ENCODE results near the gene IQGAP2.
A peak's percentile ranks its signal among the peaks of the same experiment; 100 is the strongest.
"Not testable (repeated sequence)": the region's sequence is repeated elsewhere in the genome, so short reads cannot be mapped to it uniquely, and the experiment has no call there.

IQGAP2 gene

DNA sequence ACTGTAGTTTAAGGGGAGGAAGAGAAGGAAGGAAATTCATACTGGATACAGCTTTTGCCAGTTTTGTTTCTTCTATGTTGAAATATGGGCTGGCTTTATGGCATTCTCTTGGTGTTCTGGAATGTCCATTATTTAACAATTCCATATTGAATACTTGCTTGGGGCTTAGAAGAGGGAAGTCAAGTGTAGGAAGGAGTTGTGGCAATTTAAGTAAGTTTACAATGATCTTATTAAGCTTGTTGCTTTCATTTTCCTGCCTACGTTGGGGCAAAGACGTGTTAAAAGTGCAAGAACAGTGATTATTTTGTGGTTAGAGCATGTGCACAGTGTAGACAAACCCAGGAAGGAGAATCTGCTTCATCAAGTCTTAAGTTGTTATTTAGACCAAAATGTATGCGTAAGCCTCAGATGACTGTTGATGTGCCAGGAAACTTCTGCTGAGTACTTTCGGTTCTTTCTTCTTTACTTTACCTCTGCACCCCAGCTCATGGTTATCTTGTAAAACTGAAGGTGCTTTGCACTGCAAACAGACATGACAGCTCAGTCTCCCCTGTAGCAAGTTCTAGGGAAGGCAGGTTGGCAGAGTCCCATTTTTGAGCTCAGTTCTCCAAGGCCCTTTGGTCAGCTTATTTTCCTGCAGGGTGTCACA is 144.3 kb downstream of the IQGAP2 start:
- peak; percentile 33 for DNase-seq

DNA sequence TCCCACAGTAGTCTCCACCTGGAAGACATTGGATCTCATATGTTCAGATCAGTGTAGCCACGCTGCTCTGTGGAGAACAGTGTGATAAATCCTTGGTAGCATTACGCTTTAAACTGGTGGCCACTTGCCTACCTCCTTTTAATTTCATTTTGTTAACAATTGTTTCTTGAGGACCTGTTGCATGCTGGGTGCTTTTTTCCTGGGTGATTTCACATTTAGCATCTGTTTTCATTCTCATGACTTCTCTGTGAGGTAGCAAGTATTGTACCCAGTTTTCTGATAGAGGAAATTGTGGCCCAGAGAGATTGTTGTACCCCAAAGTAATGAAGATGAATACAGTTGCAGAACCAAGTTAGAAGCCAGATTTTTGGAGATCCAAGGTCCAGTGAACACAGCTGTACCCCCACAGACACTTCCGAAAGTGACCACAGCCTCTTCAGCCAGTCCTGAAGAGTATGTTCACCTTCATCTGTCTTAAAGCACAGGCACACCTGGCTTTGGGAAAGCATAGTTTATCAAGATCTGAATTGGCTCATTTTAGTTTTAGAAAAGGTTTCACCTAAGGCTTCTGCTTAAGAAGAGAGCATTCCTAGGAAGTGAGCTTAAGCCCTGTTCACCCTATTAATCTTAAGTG is 144.9 kb downstream of the IQGAP2 start:
- no peak for DNase-seq

DNA sequence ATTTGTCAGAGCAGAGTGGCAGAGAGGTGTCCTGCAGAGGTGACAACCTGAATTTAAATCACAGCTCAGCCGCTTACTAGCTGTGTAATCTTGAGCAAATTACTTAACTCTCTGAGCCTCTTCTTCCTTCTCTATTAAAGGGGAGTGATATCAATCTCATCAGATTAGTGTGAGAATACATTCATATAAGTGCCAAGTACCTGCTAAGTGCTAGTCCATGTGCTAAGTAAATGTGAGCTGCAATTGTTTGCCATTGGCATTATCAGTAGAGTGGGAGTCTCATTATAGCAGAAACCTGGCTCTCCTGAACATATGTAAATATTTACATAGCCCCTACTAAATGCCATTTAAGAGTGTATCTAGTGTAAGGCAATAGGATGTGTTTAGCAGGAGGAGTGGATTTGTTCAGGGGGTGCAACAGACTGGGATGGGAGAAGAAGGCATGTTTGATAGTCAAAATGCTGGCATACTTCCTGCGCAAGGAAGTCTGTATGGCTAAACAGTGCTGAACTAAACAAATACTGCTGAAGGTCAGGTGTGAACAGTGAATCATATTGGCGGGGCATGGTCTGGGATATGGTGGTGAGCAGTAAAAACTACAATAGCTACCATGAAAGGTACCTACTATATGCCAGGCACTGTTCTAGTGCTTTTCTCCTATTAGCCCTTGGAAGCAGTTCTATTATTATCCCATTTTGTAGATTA is 145.6 kb downstream of the IQGAP2 start:
- no peak for DNase-seq

DNA sequence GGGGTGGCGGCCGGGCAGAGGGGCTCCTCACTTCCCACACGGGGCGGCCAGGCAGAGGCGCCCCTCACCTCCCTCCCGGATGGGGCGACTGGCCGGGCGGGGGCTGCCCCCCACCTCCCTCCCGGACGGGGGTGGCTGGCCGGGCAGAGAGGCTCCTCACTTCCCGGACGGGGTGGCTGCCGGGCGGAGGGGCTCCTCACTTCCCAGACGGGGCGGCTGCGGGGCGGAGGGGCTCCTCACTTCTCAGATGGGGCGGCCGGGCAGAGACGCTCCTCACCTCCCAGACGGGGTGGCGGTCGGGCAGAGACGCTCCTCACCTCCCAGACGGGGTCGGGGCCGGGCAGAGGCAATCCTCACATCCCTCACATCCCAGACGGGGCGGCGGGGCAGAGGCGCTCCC is 147.8 kb downstream of the IQGAP2 start:
- not testable (repeated sequence) for DNase-seq

DNA sequence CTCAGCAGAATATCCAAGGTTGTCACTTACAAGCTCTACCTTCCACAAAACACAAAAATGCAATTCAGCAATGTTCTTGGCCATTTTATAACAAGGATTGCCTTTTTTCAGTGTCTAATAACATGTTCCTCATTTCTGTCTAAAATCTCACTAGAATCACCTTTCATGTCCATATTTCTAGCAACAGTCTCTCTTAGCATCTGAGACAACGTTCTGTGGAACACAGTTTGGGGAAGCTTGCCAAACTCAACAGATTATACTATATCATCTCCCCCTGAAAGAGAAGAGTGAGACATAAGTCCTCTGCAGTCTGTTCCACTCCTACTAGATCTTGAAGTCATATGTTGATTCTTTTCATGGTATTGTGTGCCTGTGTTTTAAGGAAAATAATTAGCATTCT is 149.5 kb downstream of the IQGAP2 start:
- DNase-seq, result no peak

DNA sequence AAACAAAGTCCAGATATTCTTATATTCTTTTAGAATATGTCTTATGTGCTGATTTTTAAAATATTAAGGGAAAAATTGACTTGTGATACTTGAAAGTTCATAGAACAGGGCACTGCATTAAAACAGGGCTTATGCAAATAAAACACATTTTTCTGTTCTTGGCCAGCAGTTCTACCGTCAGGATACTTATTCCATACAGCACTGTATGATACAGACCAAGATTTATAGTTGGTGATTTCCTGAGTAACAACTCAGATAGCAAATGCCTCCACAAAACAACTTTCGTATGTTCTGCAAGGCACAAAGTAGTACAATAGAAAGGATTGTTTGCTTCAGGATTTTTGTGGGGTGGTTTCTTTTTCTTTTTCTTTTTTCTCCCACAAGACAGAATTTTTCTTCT is 150.2 kb downstream of the IQGAP2 start:
- DNase-seq, result no peak

DNA sequence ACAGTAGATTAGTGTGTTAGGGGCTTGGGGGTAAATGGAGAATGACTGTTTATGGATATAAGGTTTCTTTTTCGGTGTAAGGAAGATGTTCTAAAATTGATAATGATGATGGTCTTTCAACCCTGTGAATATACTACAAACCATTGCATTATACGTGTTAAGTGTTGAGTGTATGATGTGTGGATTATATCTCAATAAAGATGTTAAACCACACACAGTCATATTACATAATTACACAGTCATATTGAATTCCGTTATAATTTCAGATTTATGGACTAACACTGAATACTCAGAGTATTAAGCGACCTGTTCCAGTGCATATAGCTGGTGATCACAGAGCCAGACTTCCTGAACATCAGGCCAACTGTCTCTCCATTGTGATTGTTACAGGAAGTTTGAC is 152.0 kb downstream of the IQGAP2 start:
- DNase-seq, result no peak

DNA sequence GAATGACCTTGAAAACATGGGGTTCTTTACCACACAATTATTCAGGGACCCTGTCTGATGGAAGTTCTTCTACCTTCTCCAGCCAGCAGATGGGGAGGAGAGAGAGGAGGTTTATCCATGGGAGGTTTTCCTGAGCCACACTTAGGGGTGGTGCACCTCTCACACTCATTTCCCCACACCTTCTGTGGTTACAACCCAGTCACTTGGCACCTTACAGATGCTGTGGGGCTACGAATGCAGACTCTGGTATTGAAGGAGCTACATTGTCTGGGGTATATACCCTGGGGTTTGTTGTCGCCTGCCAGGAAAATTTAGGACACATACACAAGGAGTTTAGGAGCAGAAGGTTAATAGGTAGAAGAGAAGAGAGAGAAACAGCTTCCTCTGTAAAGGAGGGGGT is 152.6 kb downstream of the IQGAP2 start:
- DNase-seq, result no peak

DNA sequence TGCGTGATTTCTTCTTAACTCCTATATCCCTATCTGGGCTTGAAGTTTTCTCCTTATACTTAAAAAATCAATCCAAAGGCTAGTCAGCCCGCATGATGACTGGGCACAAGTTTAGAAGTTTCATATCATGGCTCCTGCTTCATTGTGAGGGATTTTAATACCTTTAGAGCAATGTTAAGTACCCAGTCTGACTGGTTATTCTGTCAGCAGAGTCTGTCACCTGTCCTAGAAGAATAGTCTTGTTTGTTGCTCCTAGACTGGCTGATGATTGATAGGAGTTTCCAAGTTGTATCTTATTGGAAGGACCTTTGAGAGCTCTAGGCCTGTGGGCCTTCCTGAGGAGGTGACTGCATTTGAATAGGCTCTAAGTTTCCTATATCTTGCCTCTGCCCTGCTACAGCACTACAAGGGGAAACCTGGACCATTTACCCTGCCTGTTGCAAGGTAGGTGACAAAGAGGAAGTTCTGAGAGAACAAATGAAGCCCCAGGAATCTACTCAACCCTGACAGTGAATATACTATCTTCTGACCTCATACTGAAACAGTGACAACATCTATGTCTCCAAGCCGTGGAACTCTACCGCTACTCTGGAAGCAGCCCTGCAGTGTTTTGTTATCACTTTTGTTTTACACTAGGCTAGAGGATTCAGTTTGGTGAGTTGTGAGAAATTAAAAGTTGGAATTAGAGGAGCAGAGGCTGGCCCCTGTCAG is 153.6 kb downstream of the IQGAP2 start:
- peak; percentile 22 for DNase-seq

DNA sequence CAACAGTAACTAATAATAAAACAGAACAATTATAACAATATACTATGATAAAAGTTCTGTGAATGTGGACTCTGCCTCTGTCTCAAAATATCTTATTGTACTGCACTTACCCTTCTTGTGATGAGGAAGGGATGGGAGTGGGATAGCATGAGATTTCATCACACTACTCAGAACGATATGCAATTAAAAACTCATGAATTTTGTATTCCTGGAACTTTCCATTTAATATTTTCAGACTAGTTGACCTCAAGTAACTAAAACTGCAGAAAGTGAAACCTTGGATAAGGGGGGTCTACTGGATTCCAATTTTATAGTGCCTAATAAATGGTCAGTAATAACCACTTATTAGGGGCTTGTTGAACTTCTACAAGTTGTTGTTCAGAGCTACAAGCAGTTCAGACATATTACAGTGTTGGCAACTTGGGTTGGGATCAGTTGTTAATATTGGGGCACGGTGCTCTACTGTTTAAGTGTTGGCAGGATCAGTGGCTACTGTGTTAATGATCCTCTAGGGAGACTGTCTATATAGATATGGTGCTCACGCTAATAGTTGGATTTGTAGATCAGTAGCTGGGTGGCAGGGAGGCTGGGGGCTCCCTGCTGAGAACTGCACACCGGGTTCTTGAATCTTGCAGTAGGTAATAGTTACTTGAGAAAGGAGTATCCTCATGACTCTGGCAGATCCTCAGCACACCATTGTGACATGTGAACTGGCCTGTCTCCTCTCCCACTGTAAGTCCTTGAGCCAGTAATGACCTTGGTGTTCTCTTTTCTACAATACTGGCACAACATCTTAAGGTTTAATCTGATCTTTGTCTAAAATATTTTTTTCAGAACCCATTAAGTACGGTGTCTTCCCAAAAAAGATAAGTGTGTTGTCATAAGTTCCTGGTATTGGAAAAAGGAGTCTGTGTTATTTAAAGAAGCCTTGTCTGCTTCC is 158.1 kb downstream of the IQGAP2 start:
- no peak for DNase-seq

DNA sequence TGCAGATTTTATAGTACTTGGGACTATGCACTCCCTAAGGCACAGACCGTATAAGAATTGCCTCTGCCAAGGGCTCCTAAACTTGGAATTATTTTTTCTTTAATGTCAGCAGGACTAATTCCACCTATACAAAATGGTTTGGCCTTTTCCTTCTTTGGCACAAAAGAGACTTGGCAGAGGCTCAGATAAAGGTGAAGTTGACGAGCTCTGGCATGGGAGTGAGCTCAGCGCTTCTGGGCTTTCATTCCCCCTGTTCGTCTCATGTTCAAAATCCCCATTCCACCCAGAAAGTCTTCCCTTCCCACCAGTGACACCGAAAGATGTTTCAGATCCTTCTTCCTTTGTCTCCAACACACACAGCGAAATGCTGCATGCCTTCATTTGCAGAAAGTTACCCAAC is 158.9 kb downstream of the IQGAP2 start:
- no peak for DNase-seq

DNA sequence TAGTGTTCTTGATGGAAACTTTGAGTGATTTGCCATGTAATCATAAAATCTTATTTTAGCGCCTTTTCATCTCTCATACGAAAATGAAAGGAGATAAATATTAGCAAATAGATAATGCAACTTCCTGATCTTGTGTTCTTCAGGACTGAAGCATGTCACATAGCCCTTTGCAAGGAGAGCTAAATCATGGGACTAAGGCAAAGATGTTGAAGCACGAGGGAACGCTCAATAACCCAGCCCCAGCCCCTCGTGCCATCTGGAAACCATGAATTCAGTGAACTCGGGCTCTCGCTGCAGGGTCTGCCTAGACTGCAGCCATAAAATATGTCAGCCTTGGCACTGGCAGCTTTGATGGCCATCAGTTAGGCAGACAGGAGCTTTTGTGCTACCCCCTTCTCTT is 161.9 kb downstream of the IQGAP2 start:
- no peak for DNase-seq

DNA sequence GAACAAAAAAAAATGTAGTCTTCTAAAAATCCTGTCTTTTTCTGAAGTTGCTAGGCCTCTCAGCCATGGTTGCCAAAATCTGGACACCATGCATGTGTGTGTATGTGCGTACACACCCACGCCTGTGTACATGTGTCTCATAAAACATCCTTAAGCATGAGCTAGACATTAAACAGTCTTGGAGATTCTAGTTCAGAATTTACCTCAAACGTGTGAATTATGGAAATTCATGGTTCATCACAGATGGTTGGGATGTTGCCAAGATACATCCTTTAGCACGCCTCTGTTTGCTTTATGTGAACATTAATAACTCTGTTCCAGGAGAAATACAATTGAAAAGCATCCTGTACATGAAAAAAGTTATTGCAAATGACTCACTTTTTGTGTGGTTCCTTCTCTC is 167.1 kb downstream of the IQGAP2 start:
- no peak for DNase-seq

DNA sequence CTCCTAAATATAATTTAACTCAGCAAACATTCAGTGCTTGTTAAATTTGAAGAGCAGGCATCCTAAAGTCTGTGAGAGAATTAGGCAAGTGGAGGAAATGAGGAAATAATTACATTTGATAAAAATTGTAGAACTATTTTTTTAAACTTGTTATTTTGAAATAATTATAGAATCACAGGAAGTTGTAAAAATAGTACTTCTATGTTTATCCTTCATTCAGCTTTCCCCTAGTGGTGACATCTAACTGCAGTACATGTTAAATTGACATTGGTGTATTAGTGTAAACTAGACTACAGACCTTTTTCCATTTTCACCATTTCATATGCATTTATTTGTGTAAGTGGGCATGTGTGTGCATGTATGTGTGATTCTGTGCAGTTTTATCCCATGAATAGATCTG is 168.5 kb downstream of the IQGAP2 start:
- DNase-seq, result no peak

DNA sequence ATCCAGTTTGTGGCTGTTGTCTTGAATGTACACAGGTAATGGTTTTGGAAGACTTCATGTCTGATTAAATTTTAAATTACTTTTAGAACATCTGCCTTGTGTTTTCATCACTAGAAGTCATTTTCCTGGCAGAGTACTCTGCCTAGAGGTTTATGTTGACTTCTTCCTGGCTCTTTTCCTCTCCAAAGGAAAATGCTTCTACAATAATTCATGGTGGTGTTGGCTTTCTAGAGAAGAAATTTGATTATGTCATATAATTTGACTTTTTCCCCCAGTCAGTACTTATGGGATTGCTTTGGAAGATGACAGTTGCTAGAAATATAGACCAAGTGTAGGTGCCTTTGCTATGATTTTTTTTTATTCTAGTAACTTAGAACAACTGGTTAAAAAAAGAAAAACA is 173.4 kb downstream of the IQGAP2 start:
- no peak for DNase-seq

DNA sequence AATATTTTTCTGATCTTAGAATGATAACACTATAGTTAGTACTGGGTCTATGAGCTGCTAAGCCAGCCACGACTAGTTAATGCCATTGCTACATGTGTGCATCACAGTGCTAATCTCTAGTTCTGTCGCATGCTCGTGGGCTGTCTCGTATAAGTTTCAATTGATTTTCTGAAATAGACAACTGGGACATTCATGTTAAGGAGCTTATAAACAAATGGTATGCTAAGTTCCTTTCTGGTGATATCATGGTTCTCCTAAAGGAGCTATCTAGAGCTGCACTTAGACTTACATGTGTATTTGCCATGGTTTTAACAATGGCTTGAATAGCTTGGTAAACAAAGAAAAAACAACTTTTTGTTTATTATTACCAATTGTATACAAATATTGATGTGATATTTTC is 173.9 kb downstream of the IQGAP2 start:
- no peak for DNase-seq

DNA sequence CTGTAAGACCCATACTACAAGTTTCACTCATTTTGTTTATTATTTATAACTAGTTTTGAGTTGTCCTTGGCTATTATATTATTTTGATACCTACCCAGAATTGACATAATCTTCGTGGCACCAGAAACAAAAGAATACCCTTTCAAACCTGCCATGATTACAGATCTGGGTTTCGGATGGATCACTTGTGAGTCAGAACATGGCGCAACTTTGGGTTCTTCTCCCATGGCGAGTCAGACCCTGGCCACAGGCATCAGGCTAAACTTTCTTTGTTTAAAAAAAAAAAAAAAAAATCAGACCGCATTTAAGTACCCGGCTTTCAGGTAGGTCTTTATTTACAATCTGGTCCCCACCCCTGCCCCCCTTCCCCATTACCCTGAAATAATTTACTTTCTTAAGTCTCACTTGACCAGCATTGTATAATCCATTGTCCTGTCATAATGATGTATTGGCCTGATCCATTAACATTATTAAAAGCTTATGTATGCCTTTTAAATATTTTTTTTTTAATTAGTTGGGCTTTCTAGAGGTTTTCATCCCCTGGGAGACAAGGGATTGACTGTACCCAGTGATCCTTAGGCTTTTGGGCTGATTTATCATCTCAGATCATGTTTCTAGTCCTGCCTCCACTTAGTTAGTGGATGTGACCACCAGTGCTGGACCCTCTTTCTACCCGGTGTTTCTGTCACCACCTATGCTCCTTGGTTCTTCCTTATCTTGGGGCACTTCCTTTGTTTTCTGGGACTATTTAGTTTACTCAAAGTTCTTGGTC is 176.3 kb downstream of the IQGAP2 start:
- DNase-seq, result peak; percentile 19

DNA sequence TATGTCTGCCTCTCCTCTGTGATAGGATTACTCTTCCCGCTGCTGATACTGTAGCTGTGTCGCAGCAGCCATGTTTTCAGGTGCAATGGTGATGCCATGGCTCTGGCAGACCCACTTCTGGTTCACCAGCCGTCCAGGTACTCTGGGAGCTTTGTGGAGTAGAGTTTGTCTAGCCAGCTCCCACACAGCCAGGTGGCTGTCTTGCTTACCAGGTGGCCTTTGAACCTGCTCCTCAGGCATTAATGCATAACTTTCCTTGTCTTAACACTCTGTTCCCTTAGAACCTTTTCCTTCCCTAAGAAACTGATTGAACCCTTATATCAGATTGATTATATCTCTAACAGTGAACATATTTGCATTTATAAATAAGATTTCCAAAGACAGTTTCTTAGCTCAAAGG is 177.9 kb downstream of the IQGAP2 start:
- DNase-seq, result no peak

DNA sequence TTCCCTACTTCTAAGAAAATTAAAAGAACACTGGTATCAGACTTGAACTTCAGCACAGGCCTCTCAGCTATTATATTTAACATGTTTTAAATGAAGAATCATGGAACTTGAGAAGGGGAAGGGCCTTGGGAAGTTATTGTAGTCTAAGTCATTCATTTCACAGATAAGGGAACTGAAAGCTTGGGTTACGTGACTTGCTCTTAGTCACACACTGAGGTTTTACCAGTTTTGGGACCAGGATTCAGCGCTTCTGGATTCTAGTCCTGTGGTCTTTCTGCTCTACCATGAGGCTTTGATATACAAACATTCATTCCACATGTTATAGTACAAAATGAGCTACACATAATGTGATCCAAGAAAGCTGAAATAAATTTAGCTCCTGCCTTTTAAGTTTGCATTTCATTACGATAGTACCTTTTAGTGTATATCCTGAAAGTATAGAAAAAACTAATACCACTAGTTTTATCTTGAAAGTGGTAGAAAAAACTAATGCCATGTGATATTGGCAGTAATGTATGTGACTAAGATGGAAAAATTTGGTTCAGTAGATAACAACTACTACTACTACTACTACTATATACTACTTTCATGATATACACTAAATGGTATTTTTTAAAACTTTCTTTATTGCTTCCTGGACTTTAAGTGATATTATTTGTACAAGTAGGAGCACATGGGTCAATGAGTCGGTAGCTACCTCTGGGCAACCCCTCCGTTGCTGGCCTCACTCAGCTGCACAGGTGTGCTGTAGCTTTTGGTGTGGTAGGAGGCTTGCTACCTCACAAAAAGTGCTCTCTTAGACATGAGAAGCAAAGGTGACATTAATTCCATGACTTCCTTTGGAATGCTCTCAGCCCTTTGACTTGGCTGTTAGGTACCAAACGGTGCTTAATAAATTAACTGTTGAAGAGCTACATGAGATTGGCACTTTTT is 179.4 kb downstream of the IQGAP2 start:
- DNase-seq, result peak; percentile 55

DNA sequence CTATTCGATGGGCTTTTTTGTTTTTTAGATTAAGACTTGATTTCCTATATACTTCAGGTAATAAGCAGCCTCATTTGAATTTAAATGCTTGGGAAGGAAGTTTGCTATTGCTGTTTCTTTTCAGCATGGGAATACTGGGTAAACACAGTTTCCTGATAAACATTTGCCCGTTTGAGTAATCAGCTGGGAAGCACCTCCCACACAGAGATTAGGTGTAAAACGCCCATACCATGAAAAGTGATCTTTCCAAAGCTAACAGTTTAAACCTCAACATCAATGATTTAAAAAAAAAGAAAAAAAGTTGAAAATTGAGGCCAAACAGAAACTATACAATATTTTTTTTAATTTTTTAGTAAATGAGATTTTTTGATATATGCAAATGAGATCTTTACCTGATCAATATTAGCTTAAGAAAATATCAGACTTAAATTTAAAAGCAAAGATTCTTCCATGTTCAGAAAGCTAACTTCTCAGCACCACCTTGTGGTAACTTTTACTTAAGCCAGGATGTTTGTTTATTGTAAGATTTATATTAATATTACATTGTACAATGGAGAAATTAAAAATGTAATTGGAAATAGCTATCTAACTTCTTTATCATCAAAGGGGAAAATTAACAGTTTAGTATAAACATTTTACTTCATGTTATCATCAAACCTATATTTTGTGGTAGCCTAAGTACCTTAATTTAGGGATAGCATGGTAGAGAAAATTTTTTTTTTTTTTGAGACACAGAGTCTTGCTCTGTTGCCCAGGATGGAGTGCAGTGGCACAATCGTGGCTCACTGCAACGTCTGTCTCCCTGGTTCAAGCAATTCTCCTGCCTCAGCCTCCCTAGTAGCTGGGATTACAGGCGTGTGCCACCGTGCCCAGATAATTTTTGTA is 180.3 kb downstream of the IQGAP2 start:
- no peak for DNase-seq
